Natural killer cell (primary cell): ENCODE results near the gene ODF2. TPM values are rescaled to one million over a fixed set of nuclear protein-coding genes. Genes with fewer than 3 reads are reported as not detected.

Experiments
- ATAC-seq, 3 donors: fragments of 150-1000 bp in 2 of 3; fragments of 200-7000 bp in 1 of 3; cut with Tn5 transposase; 1 replicate in 1 of 3; 2 replicates in 2 of 3; pipeline ENCODE4 v1.10.0; 2021; ENCODE audit warnings: mild to moderate bottlenecking in 2 of 3, moderate library complexity in 2 of 3
- DNase-seq, 2 donors: peaks; one replicate each; pipeline versions ENCODE4 v3.0.0 to v3.0.0-alpha.2; 2013 to 2021; ENCODE audit warnings: mixed read lengths in 1 of 2
- H3K27ac ChIP-seq: one replicate; pipeline ENCODE4 v1.5.1; 2013; ENCODE audit warnings: mild to moderate bottlenecking, low read length
- H3K27me3 ChIP-seq: one replicate; pipeline ENCODE4 v1.6.1; 2013; ENCODE audit warnings: low read length; ENCODE audit not compliant: control insufficient read depth, insufficient read depth
- H3K36me3 ChIP-seq: one replicate; pipeline ENCODE4 v1.6.1; 2013; ENCODE audit warnings: low read length; ENCODE audit not compliant: control insufficient read depth, insufficient read depth
- H3K4me1 ChIP-seq: one replicate; pipeline ENCODE4 v1.6.1; 2013; ENCODE audit warnings: low read length; ENCODE audit not compliant: control insufficient read depth, insufficient read depth
- H3K4me3 ChIP-seq: one replicate; pipeline ENCODE4 v1.5.1; 2013; ENCODE audit warnings: low read length
- H3K9me3 ChIP-seq: one replicate; pipeline ENCODE4 v1.6.1; 2013; ENCODE audit warnings: low read length; ENCODE audit not compliant: control insufficient read depth, insufficient read depth
- H3K27ac Mint-ChIP-seq, 2 donors: one replicate each; pipeline ENCODE4 v1.8.0; 2022; ENCODE audit warnings: mild to moderate bottlenecking in 2 of 2, mixed read lengths in 2 of 2, moderate library complexity in 1 of 2
- H3K27me3 Mint-ChIP-seq, 2 donors: one replicate each; pipeline ENCODE4 v1.8.0; 2022; ENCODE audit warnings: low read depth in 2 of 2, mixed read lengths in 2 of 2
- H3K36me3 Mint-ChIP-seq: one replicate; pipeline ENCODE4 v1.8.0; 2022; ENCODE audit warnings: mixed read lengths
- H3K4me1 Mint-ChIP-seq, 2 donors: one replicate each; pipeline ENCODE4 v1.8.0; 2022; ENCODE audit warnings: mixed read lengths in 2 of 2
- H3K4me3 Mint-ChIP-seq: one replicate; pipeline ENCODE4 v1.8.0; 2022; ENCODE audit warnings: mild to moderate bottlenecking, moderate library complexity, mixed read lengths
- H3K9me3 Mint-ChIP-seq, 2 donors: one replicate each; pipeline ENCODE4 v1.8.0; 2022; ENCODE audit warnings: mixed read lengths in 2 of 2
- WGBS: methylation state at CpG from one replicate; pipeline ENCODE4 v1.1.7; 2013; ENCODE audit warnings: missing lambda C conversion rate; ENCODE audit not compliant: insufficient coverage; 5-methylcytosine and 5-hydroxymethylcytosine counted together
- intact Hi-C: fragments of 100-400 bp; cut with micrococcal nuclease; formaldehyde crosslinking; loops from one replicate; pipeline ENCODE4 v1.14.2; 2022
- total RNA-seq, 4 donors: library from RNA; stranded (reverse); fragments of 120-200 nt in 1 of 4; gene quantifications; one replicate each; pipeline versions ENCODE4 v1.2.3 to v1.2.4, GENCODE V29; 2013 to 2022
- TF ChIP-seq, protein P1 (sequence below): fragments of 200-600 bp; IDR thresholded peaks from one replicate; pipeline ENCODE4 v1.8.0; 2022; ENCODE audit warnings: antibody characterized with exemption

The ODF2 gene
- total RNA-seq, 3 donors from 2014 or later (not counting 1 experiment from before 2014, with no cell fraction given), result 36.4 to 44.4 (median 37.5) TPM

DNA sequence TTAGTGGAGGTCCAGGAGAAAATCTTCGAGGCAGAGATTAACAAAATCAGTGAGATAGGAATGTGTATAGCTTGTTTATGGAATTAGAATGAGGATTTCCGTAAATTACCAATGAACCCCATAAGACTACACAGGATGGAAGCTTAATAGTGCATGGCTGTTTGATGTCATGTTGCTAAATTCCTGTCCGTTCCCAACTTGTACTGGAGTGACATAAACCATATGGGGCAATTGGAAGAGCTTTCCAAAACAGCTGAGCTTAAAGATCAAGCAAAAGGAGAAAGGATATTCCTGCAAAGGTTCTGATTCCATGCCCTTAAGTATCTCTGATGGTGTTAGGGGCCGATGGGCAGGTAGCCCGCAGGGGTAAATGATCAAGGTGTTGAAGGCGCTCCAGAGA lies 66.2 kb downstream of the ODF2 start:
- peaks cover 66% of the 10 kb centered on the region for H3K36me3 ChIP-seq
- TF ChIP-seq, protein P1, sequence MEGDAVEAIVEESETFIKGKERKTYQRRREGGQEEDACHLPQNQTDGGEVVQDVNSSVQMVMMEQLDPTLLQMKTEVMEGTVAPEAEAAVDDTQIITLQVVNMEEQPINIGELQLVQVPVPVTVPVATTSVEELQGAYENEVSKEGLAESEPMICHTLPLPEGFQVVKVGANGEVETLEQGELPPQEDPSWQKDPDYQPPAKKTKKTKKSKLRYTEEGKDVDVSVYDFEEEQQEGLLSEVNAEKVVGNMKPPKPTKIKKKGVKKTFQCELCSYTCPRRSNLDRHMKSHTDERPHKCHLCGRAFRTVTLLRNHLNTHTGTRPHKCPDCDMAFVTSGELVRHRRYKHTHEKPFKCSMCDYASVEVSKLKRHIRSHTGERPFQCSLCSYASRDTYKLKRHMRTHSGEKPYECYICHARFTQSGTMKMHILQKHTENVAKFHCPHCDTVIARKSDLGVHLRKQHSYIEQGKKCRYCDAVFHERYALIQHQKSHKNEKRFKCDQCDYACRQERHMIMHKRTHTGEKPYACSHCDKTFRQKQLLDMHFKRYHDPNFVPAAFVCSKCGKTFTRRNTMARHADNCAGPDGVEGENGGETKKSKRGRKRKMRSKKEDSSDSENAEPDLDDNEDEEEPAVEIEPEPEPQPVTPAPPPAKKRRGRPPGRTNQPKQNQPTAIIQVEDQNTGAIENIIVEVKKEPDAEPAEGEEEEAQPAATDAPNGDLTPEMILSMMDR, result no peak
- H3K9me3 Mint-ChIP-seq, result peaks cover 0 to 3% of the 10 kb centered on the region in 2 donors
- peaks cover 0 to 19% of the 10 kb centered on the region in 2 donors for H3K4me1 Mint-ChIP-seq
- peak overlapping the region in 1 of 2 donors; percentile 19 for H3K27ac Mint-ChIP-seq
- H3K4me3 ChIP-seq, result no peak overlapping the region
- H3K27me3 Mint-ChIP-seq, result no peaks in the 10 kb centered on the region
- intact Hi-C loops, result no loop called here
- no peak overlapping the region for H3K4me3 Mint-ChIP-seq
- no peak for DNase-seq
- 98% methylated on average over 5 of the region's 6 CpGs for WGBS
- H3K27me3 ChIP-seq, result no peaks in the 10 kb centered on the region
- no peaks in the 10 kb centered on the region for H3K9me3 ChIP-seq
- H3K27ac ChIP-seq, result no peak overlapping the region
- no peaks in the 10 kb centered on the region for H3K4me1 ChIP-seq
- H3K36me3 Mint-ChIP-seq, result peaks cover 22% of the 10 kb centered on the region
- no peak for ATAC-seq

GRCh38 chr9:128523199-128523925 lies 67.6 kb downstream of the ODF2 start:
- H3K27me3 Mint-ChIP-seq, result no peaks in the 10 kb centered on the region
- TF ChIP-seq, protein P1, result no peak
- H3K4me1 Mint-ChIP-seq, result peaks cover 0 to 9% of the 10 kb centered on the region in 2 donors
- WGBS, result 84% methylated on average over 13 of the region's 13 CpGs
- no peak overlapping the region for H3K4me3 Mint-ChIP-seq
- peaks cover 63% of the 10 kb centered on the region for H3K36me3 ChIP-seq
- no peaks in the 10 kb centered on the region for H3K9me3 ChIP-seq
- peaks cover 0 to 3% of the 10 kb centered on the region in 2 donors for H3K9me3 Mint-ChIP-seq
- ATAC-seq, result no peak
- no peaks in the 10 kb centered on the region for H3K27me3 ChIP-seq
- no peak overlapping the region for H3K27ac Mint-ChIP-seq
- peaks cover 11% of the 10 kb centered on the region for H3K36me3 Mint-ChIP-seq
- no peak overlapping the region for H3K27ac ChIP-seq
- no peaks in the 10 kb centered on the region for H3K4me1 ChIP-seq
- no peak overlapping the region for H3K4me3 ChIP-seq
- peak in 1 of 2 donors; percentile 15 for DNase-seq
- intact Hi-C loops, result no loop called here

GRCh38 chr9:128526720-128527119 lies 70.9 kb downstream of the ODF2 start:
- ATAC-seq, result no peak
- Mint-ChIP-seq H3K4me3 (no peak overlapping the region), H3K27ac (no peak overlapping the region), H3K9me3 (no peaks in the 10 kb centered on the region), H3K4me1 (peaks cover 0 to 4% of the 10 kb centered on the region in 2 donors), H3K36me3 (no peaks in the 10 kb centered on the region), H3K27me3 (no peaks in the 10 kb centered on the region)
- peaks cover 66% of the 10 kb centered on the region for H3K36me3 ChIP-seq
- intact Hi-C loops, result no loop called here
- 100% methylated on average over 1 of the region's 2 CpGs for WGBS
- no peaks in the 10 kb centered on the region for H3K4me1 ChIP-seq
- DNase-seq, result no peak
- no peak overlapping the region for H3K27ac ChIP-seq
- TF ChIP-seq, protein P1, result no peak
- no peaks in the 10 kb centered on the region for H3K9me3 ChIP-seq
- H3K27me3 ChIP-seq, result no peaks in the 10 kb centered on the region
- no peak overlapping the region for H3K4me3 ChIP-seq
